HUES6 (cell line): ENCODE data around the gene CACNA1C.

Source experiments
- H3K27ac ChIP-seq: 2 replicates; pipeline ENCODE4 v1.7.0; 2013; ENCODE audit warnings: low read depth, mild to moderate bottlenecking, low read length, inconsistent platforms
- H3K27me3 ChIP-seq: 2 replicates; pipeline ENCODE4 v1.6.1; 2013; ENCODE audit warnings: low read length; ENCODE audit not compliant: control insufficient read depth, insufficient read depth
- H3K36me3 ChIP-seq: 2 replicates; pipeline ENCODE4 v1.6.1; 2013; ENCODE audit warnings: low read length; ENCODE audit not compliant: control insufficient read depth, insufficient read depth
- H3K4me1 ChIP-seq: 2 replicates; pipeline ENCODE4 v1.6.1; 2013; ENCODE audit warnings: low read length; ENCODE audit not compliant: control insufficient read depth, insufficient read depth
- H3K4me3 ChIP-seq: 2 replicates; pipeline ENCODE4 v1.5.1; 2013; ENCODE audit warnings: low read depth, low read length
- H3K9ac ChIP-seq: one replicate; pipeline ENCODE4 v1.6.1; 2013; ENCODE audit warnings: mild to moderate bottlenecking, low read length
- H3K9me3 ChIP-seq: 2 replicates; pipeline ENCODE4 v1.6.1; 2013; ENCODE audit warnings: low read depth, low read length; ENCODE audit not compliant: control insufficient read depth, insufficient read depth

The CACNA1C gene

DNA sequence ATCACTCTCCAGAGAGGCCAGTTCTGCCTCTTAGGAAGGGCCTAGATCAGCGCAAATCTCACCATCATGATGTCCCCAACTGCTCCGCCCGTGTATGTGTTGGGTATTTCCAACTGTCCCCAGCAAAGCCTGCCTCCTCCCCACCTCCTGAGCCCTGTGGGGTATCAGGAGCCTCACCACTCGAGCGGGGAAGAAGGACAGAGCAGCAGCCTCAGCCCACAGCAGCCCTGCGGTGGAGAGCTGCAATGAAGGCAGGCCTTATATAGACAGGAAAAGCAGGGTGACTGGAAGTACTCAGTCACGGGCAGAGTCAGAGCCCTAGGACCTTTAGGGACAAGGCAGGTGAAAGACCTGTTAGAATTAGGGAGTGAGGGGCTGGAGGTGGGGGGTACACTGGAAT is 358.2 kb downstream of the CACNA1C start:
- H3K27me3 ChIP-seq = peaks cover 3% of the 10 kb centered on the region; the same call in 1 of the 2 replicates
- H3K27ac ChIP-seq = no peak overlapping the region
- no peaks in the 10 kb centered on the region for H3K9me3 ChIP-seq
- no peak overlapping the region for H3K9ac ChIP-seq
- no peak overlapping the region for H3K4me3 ChIP-seq
- H3K36me3 ChIP-seq = no peaks in the 10 kb centered on the region
- peaks cover 17% of the 10 kb centered on the region for H3K4me1 ChIP-seq

DNA sequence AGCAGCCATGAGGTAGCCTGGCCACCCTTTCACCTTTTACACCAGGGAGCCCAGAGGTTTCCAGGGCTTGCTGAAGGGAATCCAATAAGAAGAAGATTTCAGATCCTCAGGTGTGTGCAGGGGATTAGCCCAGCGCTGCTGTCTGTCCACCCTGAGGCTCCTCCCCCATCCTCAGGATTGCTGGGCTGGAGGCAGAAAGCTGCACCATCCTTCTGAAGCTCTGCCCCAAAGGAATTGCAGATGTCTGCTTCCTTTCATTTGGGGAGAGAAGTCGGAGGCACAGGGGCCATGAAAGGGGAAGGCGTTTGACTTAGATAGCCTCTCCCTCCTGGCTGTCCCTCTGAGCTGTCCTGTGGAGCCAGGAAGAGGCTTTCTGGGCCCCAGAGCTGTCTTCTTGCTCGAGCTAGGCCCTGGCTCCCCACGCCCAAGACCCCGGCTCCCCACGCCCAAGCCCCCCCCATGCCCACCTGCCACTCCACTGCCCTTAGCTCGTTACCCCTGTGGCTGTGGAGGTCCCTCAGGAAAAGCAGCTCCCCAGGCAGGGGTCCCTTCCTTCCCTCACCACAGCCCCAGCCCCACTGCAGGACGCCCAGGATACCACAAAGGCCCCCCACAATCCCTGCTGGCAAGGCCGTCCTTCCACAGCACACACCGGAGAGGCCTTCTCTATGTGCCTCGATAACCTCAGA is 359.0 kb downstream of the CACNA1C start:
- Histone ChIP-seq H3K4me1 (peaks cover 17% of the 10 kb centered on the region), H3K27ac (no peak overlapping the region), H3K9me3 (no peaks in the 10 kb centered on the region), H3K36me3 (no peaks in the 10 kb centered on the region), H3K9ac (no peak overlapping the region), H3K4me3 (no peak overlapping the region), H3K27me3 (peaks cover 3% of the 10 kb centered on the region; the same call in 1 of the 2 replicates)

DNA sequence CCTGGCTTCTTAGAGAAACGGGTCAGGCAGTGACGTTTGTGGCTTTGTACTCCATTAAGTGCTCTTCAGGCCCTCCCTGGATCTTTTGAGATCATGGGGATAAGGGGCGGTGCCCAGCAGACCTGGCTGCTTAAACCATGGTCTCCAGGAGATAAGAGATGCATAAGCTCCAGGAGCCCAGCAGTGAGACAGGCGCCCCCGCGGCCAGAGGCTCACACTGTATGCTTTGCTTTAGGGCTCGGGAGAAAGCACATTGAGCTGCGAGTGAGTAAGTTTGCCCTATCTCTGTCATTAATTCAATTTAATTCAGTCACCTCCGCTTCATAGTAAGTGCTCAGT is 359.5 kb downstream of the CACNA1C start:
- Histone ChIP-seq H3K9ac (no peak overlapping the region), H3K4me1 (peaks cover 20% of the 10 kb centered on the region), H3K27me3 (peaks cover 3% of the 10 kb centered on the region; the same call in 1 of the 2 replicates), H3K27ac (no peak overlapping the region), H3K4me3 (no peak overlapping the region), H3K36me3 (no peaks in the 10 kb centered on the region), H3K9me3 (no peaks in the 10 kb centered on the region)

DNA sequence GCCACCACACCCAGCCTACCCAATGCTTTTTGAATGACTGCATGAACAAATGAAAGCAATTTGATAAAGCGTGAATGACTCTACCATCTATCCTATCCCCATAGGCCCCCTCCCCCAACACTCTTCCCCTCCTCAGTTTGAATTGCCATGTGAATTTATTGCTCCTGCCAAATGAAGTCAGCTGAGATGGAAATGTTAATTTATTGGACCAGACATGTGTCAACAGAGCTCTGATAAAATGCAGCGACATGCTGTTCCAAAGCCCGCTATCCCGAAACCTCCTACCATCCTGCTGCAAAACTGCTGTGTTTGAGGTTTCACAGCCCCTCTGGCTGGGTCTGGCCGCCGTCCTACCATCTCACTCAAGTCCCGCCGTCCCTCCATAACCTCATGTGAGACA is 360.5 kb downstream of the CACNA1C start:
- Histone ChIP-seq H3K4me1 (peaks cover 29% of the 10 kb centered on the region), H3K36me3 (no peaks in the 10 kb centered on the region), H3K27me3 (peaks cover 3% of the 10 kb centered on the region; the same call in 1 of the 2 replicates), H3K9me3 (no peaks in the 10 kb centered on the region), H3K9ac (no peak overlapping the region), H3K27ac (no peak overlapping the region), H3K4me3 (no peak overlapping the region)

DNA sequence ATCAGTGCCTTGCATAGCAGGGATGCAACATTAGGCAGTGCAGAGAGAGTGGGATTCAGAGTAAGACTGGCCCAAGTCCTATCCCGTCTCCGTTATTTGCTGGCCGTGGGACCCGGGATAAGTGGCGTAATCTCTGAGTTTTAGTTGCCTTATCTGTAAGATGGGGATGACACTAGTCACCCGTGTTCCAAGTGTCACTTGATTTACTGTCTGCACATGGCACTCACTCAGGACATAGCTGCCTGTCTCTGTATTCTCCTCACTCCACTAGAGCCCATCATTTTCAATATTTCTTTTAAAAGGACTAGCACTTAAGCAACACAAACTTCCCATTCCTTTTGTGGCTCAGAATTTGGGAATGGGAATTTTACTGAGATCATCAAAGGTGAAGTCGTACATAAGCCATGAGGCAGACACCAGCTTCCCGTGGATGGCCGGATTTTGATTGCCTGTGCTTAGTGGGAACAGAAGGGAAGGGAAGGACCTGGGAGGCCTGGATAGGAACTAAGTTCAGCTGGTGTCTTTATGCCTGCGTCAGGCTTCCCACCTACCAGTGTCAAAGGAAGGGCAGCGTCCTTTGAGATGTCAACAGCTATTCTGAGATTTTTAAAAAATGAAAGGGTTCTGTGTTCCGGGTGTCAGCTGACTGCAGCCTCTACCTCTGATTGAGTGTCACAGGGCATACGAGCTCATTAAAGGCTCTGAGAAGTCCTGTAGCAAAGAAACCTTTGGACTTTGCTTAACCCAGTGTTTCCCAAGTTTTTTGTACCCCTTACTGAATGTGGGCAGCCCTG is 361.4 kb downstream of the CACNA1C start:
- H3K4me3 ChIP-seq = no peak overlapping the region
- no peaks in the 10 kb centered on the region for H3K36me3 ChIP-seq
- no peak overlapping the region for H3K27ac ChIP-seq
- no peaks in the 10 kb centered on the region for H3K27me3 ChIP-seq
- peaks cover 32% of the 10 kb centered on the region for H3K4me1 ChIP-seq
- no peak overlapping the region for H3K9ac ChIP-seq
- no peaks in the 10 kb centered on the region for H3K9me3 ChIP-seq

DNA sequence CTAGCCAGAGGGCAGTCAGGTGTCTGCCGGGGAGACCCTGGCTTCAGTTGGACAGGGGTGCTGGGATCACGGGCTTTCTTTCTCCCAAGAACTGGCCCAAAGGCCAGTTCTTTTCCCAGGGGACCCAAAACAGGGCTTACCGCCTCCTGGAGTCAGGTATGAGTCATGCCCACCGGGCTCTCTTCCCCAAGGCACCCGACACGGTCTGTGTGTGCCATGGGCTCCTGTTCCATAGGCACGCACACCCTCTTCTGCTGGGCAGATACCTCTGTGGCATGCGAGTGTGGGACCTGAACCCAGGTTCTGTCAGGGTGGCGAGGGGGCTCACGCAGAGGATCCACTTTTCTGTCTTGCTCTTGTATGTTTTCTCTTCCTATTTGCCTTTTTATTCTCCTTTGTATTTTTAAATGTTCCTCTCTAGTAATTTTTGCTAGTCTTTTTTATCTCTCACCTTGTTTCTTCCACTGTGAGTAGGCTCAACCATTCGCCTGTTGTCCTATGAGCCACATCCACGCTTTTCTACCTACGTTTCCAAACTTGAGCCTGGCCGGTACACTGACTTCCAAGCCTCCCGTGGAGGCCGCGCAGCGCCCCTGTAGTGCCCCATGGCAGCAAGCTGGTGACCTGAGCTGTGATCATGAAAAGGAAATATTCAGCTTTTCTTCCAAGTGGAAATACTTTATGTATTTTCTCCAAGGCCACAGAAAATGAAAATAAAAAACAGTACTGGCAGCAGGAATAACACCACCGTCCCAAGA is 362.2 kb downstream of the CACNA1C start:
- no peaks in the 10 kb centered on the region for H3K36me3 ChIP-seq
- no peak overlapping the region for H3K4me3 ChIP-seq
- H3K27ac ChIP-seq = no peak overlapping the region
- no peaks in the 10 kb centered on the region for H3K27me3 ChIP-seq
- H3K4me1 ChIP-seq = peaks cover 32% of the 10 kb centered on the region
- H3K9me3 ChIP-seq = no peaks in the 10 kb centered on the region
- H3K9ac ChIP-seq = no peak overlapping the region

DNA sequence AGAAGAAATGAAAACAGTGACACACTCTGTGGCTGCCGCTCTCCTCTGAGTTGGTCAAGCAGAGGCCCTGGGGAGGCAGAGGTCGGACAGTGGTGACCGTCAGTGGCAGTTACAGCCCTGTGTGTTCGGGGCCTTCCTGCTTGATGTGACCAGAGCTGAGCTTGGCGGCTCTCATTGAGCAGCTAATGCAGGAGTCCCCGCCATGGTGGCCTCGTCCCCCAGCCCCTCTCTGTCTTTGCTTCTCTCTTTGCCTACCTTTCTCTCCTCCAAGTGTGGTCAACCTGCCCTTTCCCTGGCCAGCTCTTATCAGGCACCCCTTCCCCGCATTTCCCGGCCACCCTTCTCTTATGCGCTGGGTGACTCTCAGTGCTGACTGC is 362.8 kb downstream of the CACNA1C start:
- Histone ChIP-seq H3K4me1 (peaks cover 32% of the 10 kb centered on the region), H3K36me3 (no peaks in the 10 kb centered on the region), H3K27ac (no peak overlapping the region), H3K27me3 (no peaks in the 10 kb centered on the region), H3K9ac (no peak overlapping the region), H3K4me3 (no peak overlapping the region), H3K9me3 (no peaks in the 10 kb centered on the region)

DNA sequence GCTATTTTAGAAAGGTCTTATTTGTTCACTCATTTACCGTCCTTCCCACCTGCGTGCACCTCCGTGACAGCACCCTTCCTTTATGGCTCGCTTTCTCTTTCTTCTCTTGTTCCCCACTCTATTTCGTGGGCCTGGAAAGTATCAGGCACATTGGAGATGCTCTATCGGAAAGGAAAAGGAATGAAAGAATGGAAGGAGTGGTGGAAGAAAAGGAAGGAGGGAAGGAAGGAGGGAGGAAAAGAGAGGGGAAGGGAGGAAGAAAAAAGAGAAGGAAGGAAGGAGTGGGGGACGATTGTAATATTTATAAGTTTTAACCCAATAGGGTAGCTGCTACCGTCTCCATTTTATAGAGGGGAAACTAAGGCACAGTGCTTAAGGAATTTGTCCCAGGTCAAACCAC is 363.4 kb downstream of the CACNA1C start:
- no peak overlapping the region for H3K27ac ChIP-seq
- peaks cover 30% of the 10 kb centered on the region for H3K4me1 ChIP-seq
- no peaks in the 10 kb centered on the region for H3K36me3 ChIP-seq
- H3K9me3 ChIP-seq = no peaks in the 10 kb centered on the region
- no peak overlapping the region for H3K4me3 ChIP-seq
- no peak overlapping the region for H3K9ac ChIP-seq
- H3K27me3 ChIP-seq = no peaks in the 10 kb centered on the region

DNA sequence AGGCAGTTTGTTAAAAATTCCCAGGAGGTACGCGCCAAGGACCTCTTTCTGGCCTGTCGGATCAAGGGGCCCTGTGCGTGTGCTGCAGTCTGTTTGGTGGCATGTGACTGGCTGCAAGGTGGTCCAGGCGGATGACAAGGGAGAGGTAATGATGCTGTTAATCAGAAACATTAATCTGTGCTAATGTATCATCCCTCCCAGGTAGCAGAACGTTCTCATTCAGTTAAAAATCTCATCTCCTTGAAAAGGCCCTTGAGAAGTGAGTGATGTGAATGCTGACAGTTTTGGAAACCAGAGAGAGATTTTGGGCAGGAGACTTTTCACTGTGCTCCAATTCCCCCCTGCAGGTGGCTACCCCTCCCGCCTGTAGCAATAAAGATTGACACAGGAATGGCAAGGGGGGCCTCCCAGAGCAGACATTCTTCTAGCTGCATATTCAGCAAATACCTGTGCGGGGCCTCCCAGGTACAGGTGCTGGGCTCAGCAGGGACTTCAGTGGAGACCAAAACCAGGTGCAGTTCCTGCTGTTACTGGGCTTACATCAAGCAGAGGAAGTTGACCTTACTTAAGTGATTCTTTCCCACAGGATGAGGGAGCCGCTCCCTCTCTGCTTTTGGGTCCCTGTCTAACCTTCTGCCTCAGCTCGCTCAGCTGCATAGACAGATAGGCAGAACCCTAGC is 364.8 kb downstream of the CACNA1C start:
- H3K9ac ChIP-seq = no peak overlapping the region
- no peak overlapping the region for H3K4me3 ChIP-seq
- no peaks in the 10 kb centered on the region for H3K36me3 ChIP-seq
- peaks cover 18% of the 10 kb centered on the region for H3K4me1 ChIP-seq
- no peaks in the 10 kb centered on the region for H3K27me3 ChIP-seq
- H3K9me3 ChIP-seq = no peaks in the 10 kb centered on the region
- no peak overlapping the region for H3K27ac ChIP-seq

DNA sequence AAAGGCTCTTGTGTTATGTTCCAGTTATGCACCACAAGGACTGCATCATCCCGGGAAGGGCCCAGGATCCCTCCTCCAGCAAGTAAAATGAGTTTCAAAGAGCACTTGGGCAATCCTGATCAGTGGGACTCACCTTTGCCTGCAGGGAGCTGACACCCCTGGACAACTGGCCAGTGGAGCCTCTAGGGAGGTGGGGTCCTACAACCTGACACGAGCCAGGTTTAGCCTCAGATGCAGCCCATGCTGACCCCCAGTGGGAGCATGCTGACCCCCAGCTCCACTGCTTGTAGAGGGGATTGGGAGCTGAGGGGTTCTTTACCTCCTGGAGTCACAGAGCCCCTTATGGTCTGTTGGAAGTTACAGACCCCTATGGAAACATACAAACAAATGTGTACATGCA is 365.8 kb downstream of the CACNA1C start:
- no peaks in the 10 kb centered on the region for H3K27me3 ChIP-seq
- no peak overlapping the region for H3K9ac ChIP-seq
- H3K4me1 ChIP-seq = peaks cover 18% of the 10 kb centered on the region
- no peak overlapping the region for H3K4me3 ChIP-seq
- H3K36me3 ChIP-seq = no peaks in the 10 kb centered on the region
- no peak overlapping the region for H3K27ac ChIP-seq
- no peaks in the 10 kb centered on the region for H3K9me3 ChIP-seq
